Stimulated activated CD8-positive, alpha-beta memory T cell treated with anti-CD3 and anti-CD28 coated beads, Interleukin-12 subunit alpha, Interleukin-12 subunit beta, amount 100 ng/mL, for 24 hours (primary cell): ENCODE data around the gene KRTAP10-8.
"Not testable (repeated sequence)": the region's sequence is repeated elsewhere in the genome, so short reads cannot be mapped to it uniquely, and the experiment has no call there.

Experiments used
- DNase-seq: peaks from one replicate; pipeline ENCODE4 v3.0.0-alpha.2; 2020; ENCODE audit errors: extremely low read depth

The KRTAP10-8 gene

DNA sequence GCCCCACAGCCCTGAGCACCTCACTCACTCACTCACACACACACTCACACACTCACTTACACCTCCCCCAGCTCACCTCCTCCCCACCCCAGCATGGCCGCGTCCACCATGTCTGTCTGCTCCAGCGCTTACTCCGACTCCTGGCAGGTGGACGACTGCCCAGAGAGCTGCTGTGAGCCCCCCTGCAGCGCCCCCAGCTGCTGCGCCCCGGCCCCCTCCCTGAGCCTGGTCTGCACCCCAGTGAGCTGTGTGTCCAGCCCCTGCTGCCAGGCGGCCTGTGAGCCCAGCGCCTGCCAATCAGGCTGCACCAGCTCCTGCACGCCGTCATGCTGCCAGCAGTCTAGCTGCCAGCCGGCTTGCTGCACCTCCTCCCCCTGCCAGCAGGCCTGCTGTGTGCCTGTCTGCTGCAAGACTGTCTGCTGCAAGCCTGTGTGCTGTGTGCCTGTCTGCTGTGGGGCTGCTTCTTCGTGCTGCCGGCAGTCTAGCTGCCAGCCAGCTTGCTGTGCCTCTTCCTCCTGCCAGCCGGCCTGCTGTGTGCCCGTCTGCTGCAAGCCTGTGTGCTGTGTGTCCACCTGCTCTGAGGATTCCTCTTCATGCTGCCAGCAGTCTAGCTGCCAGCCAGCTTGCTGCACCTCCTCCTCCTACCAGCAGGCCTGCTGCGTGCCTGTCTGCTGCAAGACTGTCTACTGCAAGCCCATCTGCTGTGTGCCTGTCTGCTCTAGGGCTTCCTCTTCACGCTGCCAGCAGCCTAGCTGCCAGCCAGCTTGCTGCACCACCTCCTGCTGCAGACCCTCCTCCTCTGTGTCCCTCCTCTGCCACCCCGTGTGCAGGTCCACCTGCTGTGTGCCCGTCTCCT is 34.7 kb downstream of the KRTAP10-8 start, which contains the start of gene KRTAP10-11:
KRTAP10-11 (plus strand) TSS at position 49 of the 856 bp plus-strand sequence; CDS start at position 94, 45 bp downstream.
- DNase-seq = not testable (repeated sequence)

DNA sequence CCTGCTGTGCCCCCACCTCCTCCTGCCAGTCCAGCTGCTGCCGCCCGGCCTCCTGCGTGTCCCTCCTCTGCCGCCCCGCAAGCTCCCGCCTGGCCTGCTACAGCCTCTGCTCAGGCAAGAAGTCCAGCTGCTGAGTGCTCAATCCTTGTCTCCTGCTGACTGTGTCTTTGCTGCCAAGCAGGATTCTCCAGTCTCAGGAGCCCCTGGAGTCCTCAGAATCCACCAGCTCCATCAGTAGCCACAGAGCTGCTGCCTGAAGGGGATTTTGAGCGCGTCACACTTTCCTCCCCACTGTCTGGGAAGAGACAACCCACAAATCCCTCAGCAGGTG is 35.3 kb downstream of the KRTAP10-8 start:
- no peak for DNase-seq

DNA sequence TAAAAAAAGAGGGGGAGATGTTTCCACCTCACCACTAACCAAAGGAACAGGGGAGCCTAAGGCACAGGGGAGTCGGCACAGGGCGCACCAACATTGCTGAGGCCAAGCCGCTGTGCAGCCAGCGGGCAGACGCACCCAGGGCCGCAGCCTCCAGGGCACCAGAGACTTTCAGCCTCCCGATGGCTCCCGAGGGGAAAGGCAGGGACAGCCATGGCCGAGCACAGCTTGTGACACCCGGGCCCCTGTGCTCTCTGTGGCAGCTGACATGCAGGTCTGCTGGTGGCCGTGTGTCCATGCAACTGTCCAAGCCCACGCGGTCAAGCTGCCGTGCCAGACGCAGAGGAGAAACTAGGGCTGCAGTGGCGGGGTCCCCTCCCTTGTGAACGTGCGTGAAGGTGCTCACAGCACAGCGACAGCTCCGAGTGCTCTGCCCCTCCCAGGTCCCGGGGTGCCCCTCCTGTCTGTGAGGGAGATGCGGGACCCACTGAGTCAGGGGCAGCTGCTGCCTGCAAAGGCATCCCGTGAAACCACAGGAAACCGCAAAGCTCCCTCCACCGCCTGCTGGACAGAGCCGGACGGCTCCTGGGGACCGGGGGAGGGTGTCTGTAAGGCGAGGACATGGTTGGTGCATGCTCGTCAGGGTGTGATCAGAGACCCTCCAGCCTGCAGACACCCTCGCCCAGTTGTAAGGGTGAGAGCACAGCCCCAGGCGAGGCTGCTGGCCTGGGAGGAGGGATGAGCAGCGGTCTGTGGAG is 36.9 kb downstream of the KRTAP10-8 start:
- no peak for DNase-seq

DNA sequence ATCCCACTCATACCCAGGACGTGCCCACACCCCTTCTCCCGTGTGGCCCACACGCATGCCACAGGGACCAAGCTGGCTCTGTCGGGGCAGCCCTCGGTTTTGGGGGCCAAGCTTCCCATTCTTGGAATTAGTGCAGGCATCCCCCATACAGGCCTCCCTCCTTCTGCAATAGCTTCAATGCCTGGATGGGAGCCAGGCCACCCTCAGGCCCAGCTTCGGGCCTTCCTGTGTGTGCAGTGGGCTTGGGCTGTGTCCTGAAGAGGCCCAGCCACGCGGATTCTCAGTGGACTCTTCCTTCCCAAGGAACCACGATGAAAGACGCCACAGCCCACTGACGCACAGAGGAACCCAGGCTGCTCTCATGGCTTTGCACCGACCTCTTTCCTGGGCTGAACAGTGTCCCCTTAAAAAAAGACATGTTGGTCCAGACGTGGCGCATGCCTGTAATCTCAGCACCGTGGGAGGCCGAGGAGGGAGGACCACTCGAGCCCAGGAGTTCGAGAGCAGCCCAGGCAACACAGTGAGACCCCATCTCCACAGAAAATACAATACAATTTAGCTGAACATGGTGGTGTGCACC is 37.7 kb downstream of the KRTAP10-8 start:
- no peak for DNase-seq

DNA sequence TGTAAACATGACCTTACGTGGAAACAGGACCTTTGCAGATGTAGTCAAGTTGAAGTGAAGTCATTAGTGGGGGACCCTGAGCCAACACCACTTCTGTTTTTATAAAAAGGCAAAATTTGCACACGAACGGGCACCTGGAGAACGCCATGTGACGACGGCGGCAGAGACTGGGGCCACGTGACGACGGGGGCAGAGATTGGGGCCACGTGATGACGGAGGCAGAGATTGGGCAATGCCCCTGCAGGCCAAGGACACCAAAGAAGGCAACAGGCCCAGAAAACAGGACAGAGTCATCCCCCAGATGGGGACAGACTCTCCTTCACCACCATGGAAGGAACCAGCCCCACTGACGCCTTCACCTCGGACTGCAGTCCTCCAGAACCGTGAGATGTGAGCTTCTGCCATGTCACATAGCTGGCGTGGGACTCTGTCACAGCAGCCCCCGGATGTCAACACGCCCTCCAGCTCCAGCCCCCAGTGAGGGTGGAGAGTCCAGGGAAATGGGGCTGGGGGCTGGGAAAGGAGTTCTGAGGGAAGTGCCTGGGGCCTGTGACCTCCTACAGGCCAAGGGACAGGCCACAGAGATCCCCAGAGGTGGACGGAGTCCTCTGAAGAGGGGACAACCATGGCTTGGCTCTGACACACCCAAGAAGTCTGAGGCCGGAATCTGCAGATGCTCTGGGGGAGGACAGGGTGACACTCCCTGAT is 38.5 kb downstream of the KRTAP10-8 start:
- DNase-seq = no peak

DNA sequence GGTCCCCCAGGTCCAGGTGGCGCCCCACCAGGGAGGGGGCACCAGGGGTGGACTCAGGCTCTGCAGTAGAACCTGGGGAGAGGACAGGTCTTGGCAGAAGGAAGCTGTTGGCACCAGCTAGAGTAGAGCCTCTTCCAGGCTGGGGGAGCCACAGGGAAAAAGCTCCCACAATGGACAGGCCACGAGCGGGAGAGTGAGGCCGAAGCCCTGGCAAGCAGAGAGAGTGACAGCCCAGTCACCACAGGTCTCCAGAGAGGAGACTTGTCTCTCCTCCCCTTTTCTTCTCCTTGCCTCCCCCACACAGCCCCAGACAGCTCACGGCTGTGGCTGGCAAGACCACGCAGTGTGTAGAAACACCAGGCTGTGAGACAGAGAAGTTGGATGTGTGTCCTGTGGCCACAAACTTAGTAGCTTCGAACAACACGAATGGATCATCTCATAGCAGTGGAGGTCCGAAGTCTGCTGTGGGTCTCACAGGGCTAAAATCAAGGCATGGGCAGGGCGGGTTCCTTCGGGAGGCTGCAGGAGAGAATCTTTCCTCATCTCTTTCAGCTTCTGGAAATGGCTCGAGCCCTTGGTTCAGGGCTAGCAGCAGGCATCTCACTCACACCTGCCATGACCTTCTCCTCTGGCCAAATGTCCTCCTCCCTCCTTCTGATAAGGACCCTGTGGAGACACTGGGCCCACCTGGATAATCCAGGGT is 39.2 kb downstream of the KRTAP10-8 start:
- no peak for DNase-seq

DNA sequence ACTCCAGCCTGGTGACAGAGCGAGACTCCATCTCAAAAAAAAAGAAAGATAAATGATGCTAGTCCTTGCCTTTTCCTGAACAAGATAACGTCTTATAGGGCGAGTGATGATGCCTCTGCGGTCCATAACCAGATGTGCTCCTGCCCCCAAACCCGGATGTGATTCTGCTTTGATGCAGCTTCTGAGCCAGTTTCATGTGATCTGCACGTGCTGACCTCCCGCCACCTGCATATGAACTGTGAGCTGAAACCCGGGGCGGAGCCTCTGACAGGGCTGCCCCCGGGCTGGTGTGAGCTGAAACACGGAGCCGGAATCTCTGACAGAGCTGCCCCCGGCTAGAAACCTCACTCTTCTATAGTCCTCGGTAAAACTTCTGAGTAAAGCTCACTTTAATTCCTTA is 41.2 kb downstream of the KRTAP10-8 start:
- DNase-seq = no peak

DNA sequence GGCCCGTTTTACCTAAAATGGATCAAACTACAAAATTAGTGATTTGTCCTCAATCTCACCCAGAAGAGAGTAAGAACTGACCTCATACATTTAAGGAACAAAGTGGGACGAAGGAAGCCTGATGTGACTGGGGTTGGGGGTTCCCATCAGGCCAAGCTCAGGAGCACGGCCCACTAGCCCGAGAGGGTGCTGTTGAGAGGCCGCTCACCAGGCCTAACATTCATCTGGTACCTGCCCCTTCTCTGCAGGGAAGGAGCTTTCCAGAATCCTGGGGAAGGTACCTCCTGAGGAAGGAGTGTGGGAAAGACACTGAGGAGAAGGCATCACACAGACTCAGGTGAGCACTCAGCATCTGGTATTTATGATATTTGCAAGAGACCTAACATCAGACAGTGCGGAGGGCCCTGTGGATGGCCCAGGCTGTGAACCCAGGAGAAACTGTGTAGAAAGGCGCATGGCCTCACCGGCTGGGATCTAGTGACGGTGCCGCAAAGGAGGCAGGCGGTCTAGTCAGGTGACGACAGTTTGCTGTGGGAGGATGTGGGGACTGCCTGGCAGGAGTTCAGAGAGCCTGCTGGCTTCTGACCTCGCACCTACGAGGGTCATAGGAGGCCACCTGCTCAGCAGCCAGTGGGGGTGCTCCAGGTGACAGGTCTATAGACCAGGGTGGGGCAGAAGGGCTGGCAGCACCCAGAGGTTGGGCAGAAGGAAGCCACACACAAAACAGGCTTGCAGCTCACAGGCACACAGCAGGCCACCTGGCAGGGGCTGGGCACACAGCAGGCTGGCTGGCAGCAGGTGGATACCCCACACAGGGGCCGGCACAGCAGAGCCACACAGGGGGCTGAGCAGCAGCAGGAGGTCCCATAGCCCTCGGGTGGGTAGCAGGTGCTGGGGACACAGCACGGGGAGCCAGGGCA is 42.0 kb downstream of the KRTAP10-8 start:
- no peak for DNase-seq

DNA sequence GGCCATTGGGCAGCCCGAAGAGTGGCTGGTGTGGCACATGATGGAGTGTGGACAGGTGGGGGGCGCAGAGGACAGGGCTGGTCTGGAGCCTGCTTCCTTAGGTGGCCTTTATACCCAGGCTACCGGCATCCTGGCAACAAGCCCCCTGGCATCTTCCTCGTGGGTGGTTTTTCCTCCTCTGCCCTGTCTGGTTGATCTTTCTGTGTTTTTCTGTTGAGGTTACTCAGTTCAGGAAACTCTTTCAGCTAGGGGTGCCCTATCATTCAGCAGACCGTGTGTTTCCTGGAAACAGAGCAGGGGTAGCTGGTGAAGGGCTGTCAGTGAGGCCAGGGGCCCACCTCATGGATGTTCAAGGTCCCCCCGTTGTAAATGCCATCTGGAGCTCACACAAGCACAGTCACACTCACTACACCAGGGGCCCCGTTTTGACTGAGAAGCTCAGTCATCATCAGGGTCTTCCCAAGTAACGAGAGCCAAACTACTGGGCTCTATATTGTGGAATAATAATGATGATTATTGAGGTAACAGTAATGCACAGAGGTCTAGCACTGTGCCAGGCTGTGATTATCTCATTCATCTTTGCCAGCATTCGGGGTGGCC is 42.8 kb downstream of the KRTAP10-8 start, which contains the start of gene KRTAP12-4:
KRTAP12-4 (minus strand) TSS at position 84 of the 600 bp plus-strand sequence; CDS start at position 39, 45 bp downstream.
- no peak for DNase-seq

DNA sequence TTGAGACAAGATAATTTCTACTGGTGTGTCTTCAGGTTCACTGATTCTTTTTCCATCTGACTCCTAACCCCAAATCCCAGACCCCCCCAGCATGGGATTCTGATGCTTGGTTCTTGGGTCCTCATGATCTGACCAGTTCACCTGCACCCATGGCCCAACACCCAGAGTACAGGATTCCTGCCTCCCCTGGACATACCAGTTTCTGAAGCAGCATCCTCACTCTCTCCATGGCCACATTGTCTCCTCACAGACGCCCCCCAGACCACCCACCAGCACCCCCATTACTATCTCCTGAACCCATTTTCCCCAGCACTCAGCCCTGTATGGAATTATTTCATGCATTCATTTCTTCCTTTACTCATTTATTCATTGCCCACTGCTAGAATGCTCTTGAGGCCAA is 45.0 kb downstream of the KRTAP10-8 start:
- DNase-seq = no peak

DNA sequence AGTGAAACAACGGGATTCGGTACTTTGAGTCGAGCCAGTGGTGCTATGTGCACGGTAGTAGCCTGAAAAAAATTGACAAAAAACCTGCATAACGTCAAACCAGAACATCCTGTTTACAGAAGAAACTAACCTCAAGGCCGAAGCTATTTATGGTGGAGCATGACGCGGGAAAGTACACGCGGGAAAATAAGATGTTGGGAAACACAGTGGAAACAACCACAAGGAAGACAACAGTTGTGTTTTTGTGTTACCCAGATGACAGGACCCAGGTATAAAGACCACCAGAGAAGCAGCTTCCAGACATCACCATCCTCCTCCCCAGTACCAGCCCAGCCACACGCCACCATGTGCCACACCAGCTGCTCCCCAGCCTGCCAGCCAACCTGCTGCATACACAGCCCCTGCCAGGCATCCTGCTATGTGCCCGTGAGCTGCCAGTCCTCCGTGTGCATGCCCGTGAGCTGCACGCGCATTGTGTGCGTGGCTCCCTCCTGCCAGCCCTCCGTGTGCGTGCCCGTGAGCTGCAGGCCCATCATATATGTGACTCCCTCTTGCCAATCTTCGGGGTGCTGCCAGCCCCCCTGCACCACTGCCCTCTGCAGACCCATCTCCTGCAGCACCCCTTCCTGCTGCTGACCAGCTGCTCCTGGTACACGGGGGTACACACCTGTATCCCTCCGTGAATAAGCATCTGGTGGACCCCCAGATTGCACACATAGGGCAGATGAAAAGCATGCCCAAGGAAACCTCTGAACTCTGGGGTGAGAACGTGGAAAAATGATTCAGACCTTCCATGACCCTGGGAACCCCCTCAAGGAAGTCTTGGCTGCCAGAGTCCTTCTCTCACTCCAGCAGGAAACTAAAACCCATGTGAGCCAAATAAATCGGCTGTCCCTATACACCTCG is 46.0 kb downstream of the KRTAP10-8 start, which contains the start of gene KRTAP12-3:
KRTAP12-3 (plus strand) TSS at position 298 of the 906 bp plus-strand sequence; CDS start at position 346, 48 bp downstream.
- no peak for DNase-seq

DNA sequence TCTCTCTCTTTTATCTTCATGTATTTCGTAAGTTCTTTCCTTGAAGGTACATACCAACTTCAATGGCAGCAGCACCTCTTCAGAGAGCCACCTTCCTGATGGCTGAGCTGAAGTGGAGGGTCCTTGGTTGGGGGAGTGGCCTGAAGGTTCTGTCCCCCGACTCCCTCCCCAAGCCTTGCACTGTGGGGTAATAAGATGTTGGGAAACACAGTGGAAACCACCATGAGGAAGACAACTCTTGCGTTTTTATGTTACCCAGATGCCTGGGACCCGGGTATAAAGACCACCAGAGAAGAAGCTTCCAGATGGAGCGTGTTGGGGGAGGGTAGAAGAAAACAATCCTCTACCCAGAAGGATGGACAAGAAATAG is 46.6 kb downstream of the KRTAP10-8 start:
- no peak for DNase-seq

DNA sequence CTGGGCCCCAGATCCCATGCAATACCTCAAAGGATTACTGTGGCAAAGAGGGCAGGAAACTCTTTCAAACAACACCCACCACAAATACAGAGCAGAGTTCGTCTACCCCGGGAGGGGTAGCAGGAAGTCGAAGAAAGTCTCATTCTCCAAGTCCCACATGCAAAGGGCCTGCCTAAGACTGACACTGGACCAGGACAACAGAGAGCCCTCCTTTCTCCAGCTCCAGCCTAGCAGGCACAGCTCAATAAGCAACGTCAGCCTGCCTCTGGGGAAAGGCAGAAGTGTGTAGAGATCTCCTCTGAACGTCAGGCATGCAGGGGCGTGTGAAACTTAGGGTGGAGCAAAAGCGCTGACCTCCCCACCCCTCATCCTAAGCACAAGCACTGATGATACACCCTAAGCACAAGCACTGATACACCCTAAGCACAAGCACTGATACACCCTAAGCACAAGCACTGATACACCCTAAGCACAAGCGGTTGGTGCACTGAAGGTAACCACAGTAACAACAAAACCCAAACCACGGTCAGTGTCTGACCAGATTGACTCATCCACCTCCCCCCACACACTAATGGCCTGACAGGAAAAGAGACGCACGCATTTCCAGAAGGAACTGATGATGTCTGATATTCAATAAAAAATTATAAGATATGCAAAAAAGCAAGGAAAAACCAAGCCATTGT is 47.2 kb downstream of the KRTAP10-8 start:
- DNase-seq = no peak

DNA sequence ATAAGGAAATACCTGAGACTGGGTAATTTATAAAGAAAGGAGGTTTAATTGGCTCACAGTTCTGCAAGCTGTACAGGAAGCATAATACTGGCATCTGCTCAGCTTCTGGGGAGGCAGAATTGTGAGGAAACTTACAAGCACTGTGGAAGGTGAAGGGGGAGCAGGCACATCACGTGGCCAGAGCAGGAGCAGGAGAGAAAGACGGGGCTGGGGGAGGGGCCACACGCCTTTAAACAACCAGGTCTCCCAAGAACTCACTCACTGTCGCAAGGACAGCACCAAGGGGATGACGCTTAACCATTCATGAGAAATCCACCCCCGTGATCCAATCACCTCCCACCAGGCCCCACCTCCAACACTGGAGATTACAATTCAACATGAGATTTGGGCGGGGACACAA is 49.7 kb downstream of the KRTAP10-8 start:
- DNase-seq = not testable (repeated sequence)
